HG03066 (cell line): ENCODE measurements around the gene LEUTX.
"Not testable (repeated sequence)": the region's sequence is repeated elsewhere in the genome, so short reads cannot be mapped to it uniquely, and the experiment has no call there.

Experiments
- ATAC-seq: cut with Tn5 transposase; IDR thresholded peaks from one replicate; pipeline ENCODE4 v1.9.1; 2021; ENCODE audit warnings: low read depth; ENCODE audit not compliant: unreplicated experiment

Gene LEUTX, protein sequence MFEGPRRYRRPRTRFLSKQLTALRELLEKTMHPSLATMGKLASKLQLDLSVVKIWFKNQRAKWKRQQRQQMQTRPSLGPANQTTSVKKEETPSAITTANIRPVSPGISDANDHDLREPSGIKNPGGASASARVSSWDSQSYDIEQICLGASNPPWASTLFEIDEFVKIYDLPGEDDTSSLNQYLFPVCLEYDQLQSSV

DNA sequence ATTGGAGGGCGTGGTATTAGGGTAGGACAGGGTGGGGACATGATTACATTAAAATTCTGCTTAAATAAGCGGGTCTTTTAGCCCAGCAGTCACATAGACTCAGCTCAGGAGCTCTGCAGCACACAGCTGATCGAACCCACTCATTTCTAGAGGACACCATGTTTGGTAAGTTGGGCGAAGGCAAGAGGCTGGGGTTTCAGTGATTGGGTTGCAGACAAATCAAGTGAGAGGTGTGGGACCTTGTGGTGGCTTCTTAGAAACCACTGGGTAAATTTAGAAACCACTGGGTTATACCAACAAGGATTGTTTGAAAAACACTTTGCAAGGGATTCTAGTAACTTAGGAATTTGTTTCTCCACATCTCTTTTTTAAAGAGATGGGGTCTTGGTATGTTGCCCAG is at the start of gene LEUTX:
LEUTX (plus strand) TSS at position 92 of the 400 bp plus-strand sequence; CDS start at position 159, 67 bp downstream.
- ATAC-seq: no peak

- ATAC-seq: no peak
Observed at GRCh38 chr19:39729594-39729993, 49.1 kb upstream of the LEUTX start.

DNA sequence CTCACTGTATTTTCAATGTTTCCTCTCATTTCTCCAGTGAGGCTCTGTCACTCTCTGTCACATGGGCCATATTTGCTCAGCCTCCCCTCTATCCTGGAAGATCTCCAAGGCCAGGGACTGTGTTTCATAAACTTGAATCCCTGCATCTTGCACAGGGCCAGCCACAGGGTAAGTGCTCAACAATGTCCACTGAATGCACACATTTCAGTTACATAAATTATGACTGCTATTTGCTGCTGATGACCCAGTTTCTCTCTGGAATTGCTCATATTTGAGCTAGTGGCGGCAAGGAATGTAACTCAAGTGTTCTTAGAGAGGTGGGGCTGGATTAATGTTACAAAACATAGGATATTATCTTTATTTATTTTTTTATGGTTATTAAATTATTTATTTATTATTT is 47.0 kb upstream of the LEUTX start:
- no peak for ATAC-seq

DNA sequence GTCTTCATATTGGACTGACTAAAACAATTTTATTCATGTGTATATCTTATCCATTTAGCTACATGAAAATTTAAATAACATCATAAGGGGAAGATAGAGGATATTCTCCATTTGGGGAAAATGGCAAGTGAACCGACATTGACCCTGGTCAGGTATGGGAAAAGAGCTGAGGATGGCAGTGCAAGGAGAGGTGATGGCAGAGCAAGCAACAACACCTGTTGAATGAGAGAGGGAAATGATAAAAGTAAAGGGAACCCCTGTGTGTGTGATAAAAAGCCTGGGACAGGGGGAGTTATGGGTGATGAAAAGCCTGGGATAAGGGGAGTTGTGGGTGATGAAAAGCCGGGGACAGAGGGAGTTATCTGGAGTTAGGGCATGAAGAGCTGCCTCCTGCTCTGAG is 44.8 kb upstream of the LEUTX start:
- ATAC-seq: no peak

GRCh38 chr19:39735688-39736087 is 43.0 kb upstream of the LEUTX start:
- ATAC-seq: no peak

GRCh38 chr19:39736088-39736487 is 42.6 kb upstream of the LEUTX start:
- no peak for ATAC-seq

- no peak for ATAC-seq
Observed at GRCh38 chr19:39737351-39737750, 41.3 kb upstream of the LEUTX start.

- no peak for ATAC-seq
Observed at GRCh38 chr19:39737891-39738290, 40.8 kb upstream of the LEUTX start, which contains the start of gene CLC. Gene CLC, minus strand, starts transcription at chr19:39738029. Its CDS starts 77 bp downstream, at chr19:39737952.

- ATAC-seq: no peak
Observed at GRCh38 chr19:39738814-39739213, 39.8 kb upstream of the LEUTX start.

DNA sequence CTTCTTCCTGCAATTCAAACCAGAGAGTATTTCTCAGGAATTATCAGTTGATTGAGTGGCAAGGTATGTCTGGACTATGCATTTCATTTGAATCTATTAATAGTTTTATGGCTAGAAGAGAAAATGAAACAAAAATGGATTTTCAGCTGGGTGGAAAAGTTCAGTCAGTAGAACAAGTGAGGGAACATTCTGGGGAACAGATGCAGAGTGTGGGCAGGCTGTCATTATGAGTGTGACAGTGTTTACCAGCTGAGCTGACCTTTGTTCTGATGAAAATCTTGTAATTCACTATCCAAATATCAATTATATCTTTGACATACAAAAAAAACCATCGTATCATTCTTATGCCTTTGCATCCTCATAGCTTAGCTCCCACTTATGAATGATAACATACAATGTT is 38.3 kb upstream of the LEUTX start:
- ATAC-seq: no peak

DNA sequence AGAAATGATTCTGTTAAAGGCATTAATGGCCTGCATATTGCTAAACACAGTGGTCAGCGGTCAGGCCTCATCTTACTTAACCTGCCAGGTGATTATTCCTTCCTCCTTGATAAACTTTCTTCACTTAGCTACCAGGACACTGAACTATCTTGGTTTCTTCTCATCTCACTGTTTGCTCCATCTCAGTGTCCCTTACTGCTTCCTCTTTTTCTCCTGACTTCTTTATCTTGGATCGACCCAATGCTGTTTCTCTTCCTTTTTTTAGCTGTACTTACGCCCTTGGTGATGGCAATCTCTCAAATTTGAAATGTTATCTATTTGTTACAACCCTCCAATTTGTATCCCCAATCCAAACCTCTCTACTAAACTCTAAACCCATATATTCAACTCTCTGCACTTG is 33.0 kb upstream of the LEUTX start:
- no peak for ATAC-seq

DNA sequence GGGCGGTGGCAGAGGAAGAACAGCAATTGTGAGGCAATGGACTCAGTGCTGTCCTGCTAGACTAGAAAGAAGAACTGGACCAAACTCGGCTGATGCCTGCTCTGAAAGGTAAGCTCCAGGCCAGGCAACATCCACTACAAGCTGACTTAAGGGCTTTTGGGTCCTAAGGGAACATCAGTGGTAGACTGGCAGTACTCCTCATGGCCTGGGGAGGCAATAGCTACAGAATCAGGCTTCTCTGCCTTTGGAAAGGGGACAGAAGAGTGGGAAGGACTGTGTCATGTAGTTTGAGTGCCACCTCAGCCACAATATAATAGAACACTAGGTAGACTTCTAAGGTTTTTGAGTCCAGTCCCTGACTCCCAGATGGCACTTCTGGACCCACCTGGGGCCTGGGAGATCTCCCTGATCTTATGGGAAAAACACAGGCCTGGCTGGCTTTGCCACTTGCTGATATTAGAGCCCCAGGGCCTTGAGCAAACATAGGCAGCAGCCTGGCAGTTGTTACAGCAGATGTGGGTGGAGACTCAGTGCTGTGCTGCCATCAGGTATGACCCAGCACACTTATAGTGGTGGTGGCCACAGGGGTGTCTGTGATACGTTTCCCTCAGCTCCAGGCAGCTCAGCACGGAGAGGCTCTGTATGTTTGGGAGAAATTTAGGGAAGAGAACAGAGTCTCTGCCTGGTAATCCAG is 31.7 kb upstream of the LEUTX start:
- ATAC-seq: no peak

DNA sequence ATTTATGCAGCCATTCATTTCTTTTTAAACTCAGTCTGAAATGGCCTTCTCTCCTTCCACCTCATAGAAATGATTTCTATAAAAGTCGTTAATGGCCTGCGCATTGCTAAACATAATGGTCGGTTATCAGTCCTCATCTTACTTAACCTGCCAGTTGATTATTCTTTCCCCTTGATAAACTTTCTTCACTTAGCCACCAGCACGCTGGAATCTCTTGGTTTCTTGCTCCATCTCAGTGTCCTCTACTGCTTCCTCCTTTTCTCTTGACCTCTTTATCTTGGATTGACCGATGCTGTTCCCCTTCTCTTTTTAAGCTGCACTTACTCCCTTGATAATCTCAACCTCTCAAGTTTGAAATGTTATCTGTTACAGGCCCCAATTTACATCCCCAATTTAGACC is 28.7 kb upstream of the LEUTX start:
- no peak for ATAC-seq

GRCh38 chr19:39752390-39752789 is 26.3 kb upstream of the LEUTX start:
- no peak for ATAC-seq

GRCh38 chr19:39752795-39753194 is 25.9 kb upstream of the LEUTX start:
- ATAC-seq: no peak

GRCh38 chr19:39754544-39754943 is 24.1 kb upstream of the LEUTX start:
- no peak for ATAC-seq

DNA sequence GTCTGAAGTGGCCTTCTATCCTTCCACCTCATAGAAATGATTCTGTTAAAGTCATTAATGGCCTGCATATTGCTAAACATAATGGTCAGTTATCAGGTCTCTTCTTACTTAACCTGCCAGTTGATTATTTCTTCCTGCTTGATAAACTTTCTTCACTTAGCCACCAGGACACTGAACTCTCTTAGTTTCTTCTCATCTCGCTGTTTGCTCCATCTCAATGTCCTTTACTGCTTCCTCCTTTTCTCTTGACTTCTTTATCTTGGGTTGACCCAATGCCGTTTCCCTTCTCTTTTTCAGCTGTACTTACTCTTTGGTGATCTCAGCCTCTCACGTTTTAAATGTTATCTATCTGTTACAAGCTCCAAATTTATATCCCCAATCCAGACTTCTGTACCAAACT is 23.7 kb upstream of the LEUTX start:
- no peak for ATAC-seq

DNA sequence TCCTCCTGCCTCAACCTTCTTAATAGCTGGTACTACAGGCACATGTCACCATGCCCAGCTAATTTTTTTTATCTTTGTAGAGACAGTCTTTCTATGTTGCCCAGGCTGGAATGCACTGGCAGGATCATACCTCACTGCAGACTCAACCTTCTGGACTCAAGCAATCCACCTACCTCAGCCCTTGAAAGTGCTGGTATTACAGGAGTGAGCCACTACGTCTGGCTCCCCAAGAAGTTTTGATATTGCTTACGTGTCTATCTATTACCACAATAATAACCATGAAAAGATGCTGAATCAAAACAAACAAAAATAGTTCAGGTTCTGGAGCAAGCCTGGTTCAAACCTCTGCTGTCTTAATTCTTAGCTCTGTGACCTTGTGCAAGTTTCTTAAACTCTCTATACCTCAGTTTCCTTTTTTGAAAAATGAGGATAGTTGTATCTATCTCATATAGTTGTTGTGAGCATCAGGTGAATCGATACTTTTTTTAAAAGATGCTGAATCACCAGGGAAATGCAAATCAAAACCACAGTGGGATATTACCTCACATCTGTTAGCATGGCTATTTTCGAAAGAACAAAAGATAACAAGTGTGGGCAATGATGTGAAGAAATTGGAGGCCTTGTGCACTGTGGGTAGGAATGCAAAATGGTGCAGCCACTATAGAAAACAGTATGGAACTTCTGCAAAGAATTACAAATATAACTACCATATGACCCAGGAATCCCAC is 19.0 kb upstream of the LEUTX start:
- no peak for ATAC-seq

DNA sequence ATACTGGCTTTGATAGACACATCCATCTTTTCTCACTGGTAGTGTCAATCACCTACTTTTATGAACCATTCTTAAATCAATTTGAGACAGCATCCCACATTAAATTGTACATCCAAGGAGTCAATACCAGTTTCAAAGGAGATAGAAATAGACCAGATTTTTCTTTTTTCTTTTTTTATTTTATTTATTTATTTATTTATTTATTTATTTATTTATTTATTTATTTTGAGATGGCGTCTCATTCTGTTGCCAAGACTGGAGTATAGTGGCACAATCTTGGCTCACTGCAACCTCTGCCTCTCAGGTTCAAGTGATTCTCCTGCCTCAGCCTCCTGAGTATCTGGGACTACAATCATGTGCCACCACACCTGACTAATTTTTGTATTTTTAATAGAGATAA is 16.8 kb upstream of the LEUTX start:
- not testable (repeated sequence) for ATAC-seq

DNA sequence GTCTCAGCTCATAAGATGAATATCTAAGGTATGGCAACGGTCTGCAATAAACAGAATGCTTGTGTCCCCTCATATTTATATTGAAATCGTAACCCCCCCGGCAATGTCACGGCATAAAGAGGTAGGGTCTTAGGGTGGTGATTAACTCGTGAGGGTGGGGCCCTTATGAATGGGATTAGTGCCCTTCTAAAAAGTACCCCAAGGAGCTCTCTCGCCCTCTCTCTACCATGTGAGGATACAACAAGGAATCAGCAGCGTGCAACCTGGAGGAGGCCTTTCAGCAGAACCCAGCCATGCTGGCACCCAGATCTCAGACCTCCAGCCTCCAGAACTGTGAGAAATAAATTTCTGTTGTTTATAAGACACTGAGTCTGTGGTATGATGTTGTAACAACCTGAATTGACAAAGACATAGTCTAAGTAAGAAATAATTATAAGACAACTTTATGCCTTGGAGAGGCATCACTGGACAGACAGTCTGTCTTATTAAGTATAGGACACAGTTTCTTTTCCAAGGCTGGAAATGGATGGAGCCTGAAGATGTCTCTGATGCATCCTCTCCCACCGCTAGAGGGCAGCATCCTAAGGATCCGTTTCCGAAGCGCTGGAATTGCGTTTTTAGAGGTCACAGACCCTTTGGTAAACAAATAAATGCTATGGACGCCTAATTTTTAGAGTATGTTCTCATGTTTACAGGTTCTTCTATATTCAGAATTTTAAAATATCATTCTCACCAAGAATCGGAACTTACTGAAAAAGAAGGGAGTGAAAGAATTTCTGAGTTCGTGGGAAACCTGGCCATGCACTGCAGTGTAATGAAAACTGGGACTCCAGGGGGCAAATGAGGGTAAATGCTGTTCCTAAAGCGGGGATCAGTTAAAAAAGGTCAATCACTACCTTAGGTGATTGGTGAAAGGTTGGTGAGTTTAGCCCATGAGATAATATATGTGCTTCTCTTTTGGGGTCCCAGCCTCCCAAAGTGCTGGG is 13.3 kb upstream of the LEUTX start:
- ATAC-seq: no peak

DNA sequence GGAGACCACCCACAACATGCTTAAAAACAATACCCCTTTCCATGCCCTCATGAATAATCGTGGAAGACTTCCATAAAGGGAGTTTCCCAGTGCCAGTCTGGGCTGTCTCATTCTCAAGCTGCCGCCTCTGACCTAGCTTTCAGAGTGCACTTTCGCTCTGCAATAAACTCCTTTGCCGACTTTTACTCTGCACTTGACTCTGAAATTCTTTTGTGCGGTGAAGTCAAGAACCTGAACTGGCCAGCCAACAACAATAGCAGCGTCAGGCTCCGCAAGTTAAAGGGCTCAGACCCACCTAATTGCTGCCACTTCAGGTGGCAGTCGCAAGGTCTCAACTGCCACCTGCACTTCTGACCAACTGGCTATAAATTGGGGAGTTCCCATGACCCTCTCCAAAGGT is 10.3 kb upstream of the LEUTX start:
- ATAC-seq: no peak
